ENCODE data around the gene IL11RA. TPM values are rescaled to one million over a fixed set of nuclear protein-coding genes. Genes with fewer than 3 reads are reported as not detected.

IL11RA gene
- total and polyA plus RNA-seq, 2 of the 8 experiments (the other 6 are each of a cell fraction or from before 2014, with no cell fraction given): 5.5 to 9.1 TPM

DNA sequence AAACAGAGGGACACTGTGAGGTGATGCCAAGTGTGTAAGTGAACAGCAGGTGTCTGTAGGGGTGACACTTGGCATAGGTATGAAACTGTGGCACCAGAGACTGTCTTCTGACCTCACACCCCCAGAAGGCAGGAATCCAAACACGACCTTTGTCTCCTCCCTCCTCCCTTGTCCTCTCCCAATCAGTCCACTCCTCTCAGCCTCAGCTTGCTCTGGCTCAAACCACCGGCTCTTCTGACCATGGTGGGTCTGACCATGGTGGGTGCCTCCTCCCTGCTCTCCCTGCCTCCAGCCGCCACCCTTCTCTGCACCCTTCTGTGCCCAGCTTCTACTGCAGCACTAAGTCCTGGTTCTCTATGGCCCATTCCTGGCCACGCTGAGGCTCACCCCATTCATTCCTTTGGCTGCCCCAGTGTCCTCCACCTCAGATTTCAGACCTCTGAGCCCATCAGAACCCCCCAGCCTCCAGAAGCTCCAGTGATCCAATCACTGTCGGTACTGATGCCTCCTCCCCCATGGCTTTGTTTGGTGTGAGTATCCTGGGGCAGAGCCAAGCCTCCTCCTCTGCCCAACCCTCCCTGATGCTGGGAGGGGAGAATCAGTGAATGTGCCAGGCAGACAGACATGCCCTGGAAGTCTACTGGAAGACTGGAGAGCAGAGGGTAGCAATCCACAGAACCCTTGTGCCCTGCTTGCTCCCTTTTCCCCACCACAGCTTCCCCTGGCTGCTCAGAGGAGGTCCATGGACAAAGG lies 21.4 kb upstream of the IL11RA start (continued):
- TF ChIP-seq CTCF (IDR thresholded peaks at IDR 0.05; ENCODE audit: control extremely low read depth in 1 of 3, insufficient read depth in 1 of 3, low read depth in 1 of 3, low read length in 3 of 3) (no peak), YY1 (IDR thresholded peaks at IDR 0.05; ENCODE audit: low read depth, low read length) (no peak), CHD2 (IDR thresholded peaks at IDR 0.05; ENCODE audit: low read length) (no peak), SUZ12 (IDR thresholded peaks at IDR 0.05; ENCODE audit: low read length) (no peak), JUN (IDR thresholded peaks at IDR 0.05; ENCODE audit: low read depth, low read length) (no peak), CTBP2 (IDR thresholded peaks at IDR 0.05; ENCODE audit: borderline replicate concordance, insufficient read depth, insufficient read length, low read length) (no peak)

Measured in H1 (cell line).